Regular cardiac myocyte (primary cell): Measurements from ENCODE around the gene VPS50. TPM values are rescaled to one million over a fixed set of nuclear protein-coding genes. Genes with fewer than 3 reads are reported as not detected.

Experiments used
- total RNA-seq: library from RNA; depleted of rRNA; stranded (reverse); fragments of >200 nt; gene quantifications from 2 replicates; pipeline ENCODE4 v1.2.3, GENCODE V29; 2014

VPS50 gene
- total RNA-seq, result 31.4 and 49.9 TPM in 2 replicates

GRCh38 chr7:93231799-93232672 is at the start of gene VPS50:
VPS50 (plus strand) TSS chr7:93232366; CDS start chr7:93232468, 102 bp downstream.

GRCh38 chr7:93226310-93226709 is 5.9 kb upstream of the VPS50 start, which contains the start of gene HEPACAM2:
HEPACAM2 (minus strand) TSS chr7:93226469.

Other genes with a start within 250 kb of the VPS50 start
- 19.7 and 22.0 TPM in 2 replicates for gene SAMD9, start 114.4 kb upstream of the VPS50 start, total RNA-seq
- 14.2 and 28.8 TPM in 2 replicates for gene SAMD9L, start 84.0 kb upstream of the VPS50 start, total RNA-seq
- 0.28 TPM in 1 of 2 replicates, not detected in the other for gene HEPACAM2, start 5.9 kb upstream of the VPS50 start, total RNA-seq